Heart left ventricle (tissue), 16 donors: ENCODE data around the gene CTNNA1. TPM values are rescaled to one million over a fixed set of nuclear protein-coding genes. Genes with fewer than 3 reads are reported as not detected.
A peak's percentile ranks its signal among the peaks of the same experiment; 100 is the strongest.

Experiments used
- ATAC-seq, 4 donors: fragments of 200-7000 bp; cut with Tn5 transposase; one replicate each; pipeline ENCODE4 v1.9.1; 2020 to 2022; ENCODE audit warnings: moderate library complexity in 4 of 4, mild to moderate bottlenecking in 3 of 4, moderate number of reproducible peaks in 1 of 4
- DNase-seq, 5 donors: peaks; one replicate each; pipeline ENCODE4 v3.0.0-alpha.2; 2020
- H3K27ac ChIP-seq, 12 donors: fragments of 200-600 bp; sonication (generic) in 4 of 12; one replicate each; pipeline versions ENCODE4 v1.5.0 to v1.8.0; 2016 to 2022; ENCODE audit warnings: mild to moderate bottlenecking in 2 of 12
- H3K27me3 ChIP-seq, 9 donors: fragments of 200-600 bp; sonication (generic) in 2 of 9; one replicate each; pipeline versions ENCODE4 v1.5.1 to v1.8.0; 2016 to 2022; ENCODE audit warnings: mild to moderate bottlenecking in 3 of 9
- H3K36me3 ChIP-seq, 9 donors: fragments of 200-600 bp; sonication (generic) in 2 of 9; one replicate each; pipeline versions ENCODE4 v1.5.0 to v1.8.0; 2018 to 2022; ENCODE audit warnings: mild to moderate bottlenecking in 2 of 9
- H3K4me1 ChIP-seq, 12 donors: fragments of 200-600 bp; sonication (generic) in 4 of 12; one replicate each; pipeline versions ENCODE4 v1.5.0 to v1.8.0; 2016 to 2022; ENCODE audit warnings: mild to moderate bottlenecking in 3 of 12
- H3K4me3 ChIP-seq, 12 donors: fragments of 200-600 bp; sonication (generic) in 4 of 12; one replicate each; pipeline versions ENCODE4 v1.5.0 to v1.8.0; 2017 to 2022; ENCODE audit warnings: mild to moderate bottlenecking in 9 of 12, moderate library complexity in 4 of 12
- H3K9me3 ChIP-seq, 12 donors: fragments of 200-600 bp; sonication (generic) in 4 of 12; one replicate each; pipeline versions ENCODE4 v1.5.0 to v1.8.0; 2016 to 2022; ENCODE audit warnings: mild to moderate bottlenecking in 1 of 12
- POLR2A ChIP-seq, 2 donors: fragments of 450-650 bp; IDR thresholded peaks; one replicate each; pipeline ENCODE4 v1.6.1; 2017; ENCODE audit warnings: antibody characterized with exemption in 2 of 2, mild to moderate bottlenecking in 2 of 2, moderate library complexity in 2 of 2
- WGBS, 4 donors: extraction: QIAGEN DNeasy Blood & Tissue Kit in 2 of 4; methylation state at CpG; one replicate each; pipeline versions ENCODE4 v1.1.5 to v1.1.7; 2013 to 2018; 5-methylcytosine and 5-hydroxymethylcytosine counted together
- intact Hi-C, 10 donors: fragments of 100-400 bp; cut with DNase I; formaldehyde crosslinking; loops; one replicate each; pipeline versions ENCODE4 v1.11.1 to v1.14.2; 2022
- polyA plus RNA-seq, 2 donors: library from polyadenylated mRNA; stranded (reverse); fragments of 200-250 nt; gene quantifications; one replicate each; pipeline ENCODE4 v1.2.3, GENCODE V29; 2013
- total RNA-seq, 9 donors: library from RNA; depleted of rRNA in 2 of 9; stranded (reverse); fragments of >200 nt in 2 of 9; fragmentation: NEBNext Ultra II Directional in 3 of 9; extraction: Animal tissue kit (Norgen Biotek cat#: 25700) in 3 of 9; gene quantifications; one replicate each; pipeline versions ENCODE4 v1.1.0 to v1.2.4, GENCODE V29; 2016 to 2023
- TF ChIP-seq, protein P1 (sequence below), 12 donors: fragments of 200-600 bp; sonication (generic) in 4 of 12; IDR thresholded peaks; one replicate each; pipeline versions ENCODE4 v1.5.0 to v1.8.0; 2018 to 2022; ENCODE audit warnings: antibody characterized with exemption in 12 of 12, mild to moderate bottlenecking in 5 of 12
- donor health status: ischemic (EF 13 %, LVEDD 7.1; RV severe dilation, severe dysfunction).
- donor health status: healthy with polysubstance abuse.
- donor health status: DM: no; HTN: yes; CAD: no.
- donor health status: DM: no; HTN: no; CAD: no.
- donor health status: ischemic (EF 25% LVEDD 6.9; RV normal size, moderate dysfunction).
- donor health status: ischemic (EF 25% LVEDD 5.7; RV mildly dilated, moderate dysfunction).
- donor health status: healthy.
- donor health status: DM: yes; HTN: yes; CAD: no.
- donor health status: ischemic (EF 35%, LVEDD 5.7; RV mildly dilated, moderate dysfunction).
- donor health status: nonischemic (EF 11% LVEDD 7.7; RV severe dilation, severe dysfunction).
- donor health status: DM: yes; HTN: yes; CAD: no.
- donor health status: PGD.
- donor health status: ischemic (EF 29% LVEDD 5.4; RV normal size, mild dysfunction).
- donor health status: nonischemic (EF 23%, LVEDD 6.1; RV moderate dilation, normal function).

The CTNNA1 gene
- total and polyA plus RNA-seq, 11 donors = 140 to 460 (median 399) TPM

DNA sequence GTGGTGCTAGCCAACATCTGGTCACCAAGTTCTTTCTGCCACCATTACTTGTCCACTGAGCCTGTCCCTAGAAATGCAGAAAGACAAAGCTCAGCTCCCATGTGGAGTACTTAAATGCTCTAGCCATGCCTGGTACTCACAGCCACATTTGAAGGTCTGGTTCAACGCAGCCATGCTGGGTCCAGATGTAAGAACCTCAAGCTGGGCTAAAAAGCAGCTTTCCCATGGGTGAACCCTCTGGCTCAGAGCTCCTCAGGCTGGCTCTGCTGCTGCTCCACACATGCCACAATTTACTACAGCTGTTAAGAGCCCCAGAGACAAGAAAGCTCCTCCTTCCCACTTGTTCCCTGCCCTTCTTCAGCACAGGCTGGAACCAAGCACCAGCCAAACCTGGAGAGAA lies 219.0 kb downstream of the CTNNA1 start:
- H3K4me1 ChIP-seq = peaks cover 0 to 82% (median 58%) of the 10 kb centered on the region in 12 donors
- H3K36me3 ChIP-seq = no peaks in the 10 kb centered on the region
- no peak overlapping the region for H3K4me3 ChIP-seq
- ATAC-seq (peak in 2 of 4 donors; percentile 13 to 40), DNase-seq (no peak)
- no peak for TF ChIP-seq POLR2A (IDR thresholded peaks at IDR 0.05)
- TF ChIP-seq, protein P1, sequence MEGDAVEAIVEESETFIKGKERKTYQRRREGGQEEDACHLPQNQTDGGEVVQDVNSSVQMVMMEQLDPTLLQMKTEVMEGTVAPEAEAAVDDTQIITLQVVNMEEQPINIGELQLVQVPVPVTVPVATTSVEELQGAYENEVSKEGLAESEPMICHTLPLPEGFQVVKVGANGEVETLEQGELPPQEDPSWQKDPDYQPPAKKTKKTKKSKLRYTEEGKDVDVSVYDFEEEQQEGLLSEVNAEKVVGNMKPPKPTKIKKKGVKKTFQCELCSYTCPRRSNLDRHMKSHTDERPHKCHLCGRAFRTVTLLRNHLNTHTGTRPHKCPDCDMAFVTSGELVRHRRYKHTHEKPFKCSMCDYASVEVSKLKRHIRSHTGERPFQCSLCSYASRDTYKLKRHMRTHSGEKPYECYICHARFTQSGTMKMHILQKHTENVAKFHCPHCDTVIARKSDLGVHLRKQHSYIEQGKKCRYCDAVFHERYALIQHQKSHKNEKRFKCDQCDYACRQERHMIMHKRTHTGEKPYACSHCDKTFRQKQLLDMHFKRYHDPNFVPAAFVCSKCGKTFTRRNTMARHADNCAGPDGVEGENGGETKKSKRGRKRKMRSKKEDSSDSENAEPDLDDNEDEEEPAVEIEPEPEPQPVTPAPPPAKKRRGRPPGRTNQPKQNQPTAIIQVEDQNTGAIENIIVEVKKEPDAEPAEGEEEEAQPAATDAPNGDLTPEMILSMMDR (IDR thresholded peaks at IDR 0.05) = no peak
- peak overlapping the region in 10 of 12 donors; percentile 4 to 95 (median 82) for H3K27ac ChIP-seq
- H3K27me3 ChIP-seq = no peaks in the 10 kb centered on the region
- H3K9me3 ChIP-seq = no peaks in the 10 kb centered on the region
- 78 to 86% (median 80%) methylated on average over 1 of the region's 1 CpG for WGBS, 4 donors
- intact Hi-C loops = loop anchor here in 1 of 10 donors (5.0 kb wide), 1 partner anchor 295 kb away; no protein-coding TSS in a partner anchor

DNA sequence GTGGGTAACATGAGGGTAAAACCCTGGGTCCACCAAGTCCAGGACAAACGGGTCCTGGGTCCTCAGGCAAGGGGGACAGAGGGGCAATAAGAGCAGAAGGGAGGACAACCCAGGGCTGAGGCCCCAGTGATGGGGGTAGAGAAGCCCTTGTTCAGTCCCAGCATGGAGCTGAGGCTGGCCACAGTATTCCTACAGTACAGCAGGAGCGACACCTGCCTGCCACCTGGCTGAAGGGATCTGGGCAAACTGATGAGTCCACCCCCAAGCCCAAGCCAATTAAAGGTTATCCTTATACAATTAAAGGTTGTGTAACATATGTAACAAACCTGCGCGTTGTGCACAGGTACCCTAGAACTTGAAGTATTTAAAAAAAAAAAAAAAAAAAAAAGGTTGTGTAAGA lies 219.6 kb downstream of the CTNNA1 start:
- Histone ChIP-seq H3K4me3 (no peak overlapping the region), H3K4me1 (peaks cover 0 to 77% (median 55%) of the 10 kb centered on the region in 12 donors), H3K27me3 (no peaks in the 10 kb centered on the region), H3K9me3 (no peaks in the 10 kb centered on the region), H3K27ac (peak overlapping the region in 11 of 12 donors; percentile 4 to 95 (median 80)), H3K36me3 (no peaks in the 10 kb centered on the region)
- ATAC-seq = peak in 1 of 4 donors; percentile 24
- TF ChIP-seq POLR2A (IDR thresholded peaks at IDR 0.05) = no peak
- TF ChIP-seq, protein P1 (IDR thresholded peaks at IDR 0.05) = no peak
- DNase-seq = no peak
- intact Hi-C loops = loop anchor here in 1 of 10 donors (5.0 kb wide), 1 partner anchor 294 kb away; no protein-coding TSS in a partner anchor
- WGBS, 4 donors = 88 to 92% (median 90%) methylated on average over 4 of the region's 4 CpGs

DNA sequence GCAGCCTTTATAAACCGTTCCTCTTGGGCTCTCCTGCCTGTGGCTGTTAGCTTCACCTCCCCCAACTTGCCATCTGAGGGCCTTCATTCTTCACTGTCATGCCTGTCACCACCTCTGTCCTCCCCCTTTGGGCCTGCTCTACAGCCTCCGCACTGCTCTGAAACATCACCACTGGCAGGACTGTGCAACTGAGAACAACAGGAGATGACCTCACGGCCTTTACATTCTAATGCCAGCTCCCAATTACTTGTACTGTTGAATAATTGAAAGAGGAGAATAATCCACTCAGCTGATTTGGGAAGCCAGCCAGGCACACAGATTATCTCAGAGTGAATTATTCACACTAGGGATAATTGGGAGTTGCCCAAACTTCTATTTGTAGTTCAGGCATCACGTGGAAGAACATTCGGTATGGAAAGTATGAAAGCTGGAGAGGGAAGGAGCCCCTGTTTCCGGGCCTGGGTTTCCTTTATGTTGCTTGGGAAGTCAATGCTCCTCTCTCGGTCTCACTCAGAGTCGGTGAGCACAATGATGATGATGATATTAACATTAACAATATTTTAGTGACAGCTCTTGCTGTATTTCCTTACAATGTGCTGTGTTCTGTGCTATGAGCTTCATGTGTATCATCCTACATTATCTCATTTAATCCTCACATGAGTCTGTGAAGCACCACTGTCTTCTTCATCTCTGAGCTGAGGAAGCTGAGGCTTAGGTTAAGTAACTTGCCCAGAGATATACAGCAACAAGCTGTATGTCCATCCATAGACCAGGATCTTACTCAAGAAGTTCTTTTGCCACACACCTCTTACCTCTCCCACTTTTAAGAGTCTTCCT lies 221.2 kb downstream of the CTNNA1 start:
- no peaks in the 10 kb centered on the region for H3K36me3 ChIP-seq
- TF ChIP-seq POLR2A (IDR thresholded peaks at IDR 0.05) = no peak
- TF ChIP-seq, protein P1 (IDR thresholded peaks at IDR 0.05) = no peak
- ATAC-seq = peak; percentile 89 to 93 (median 92)
- intact Hi-C loops = loop anchor here in 2 of 10 donors (5.0 kb wide), 2 partner anchors 227 to 293 kb away; no protein-coding TSS in a partner anchor
- H3K27ac ChIP-seq = peak overlapping the region; percentile 62 to 95 (median 84)
- DNase-seq = peak in 4 of 5 donors; percentile 78 to 87 (median 82)
- H3K9me3 ChIP-seq = no peaks in the 10 kb centered on the region
- H3K4me1 ChIP-seq = peaks cover 0 to 61% (median 46%) of the 10 kb centered on the region in 12 donors
- WGBS, 4 donors = 5 to 21% (median 15%) methylated on average over 8 of the region's 8 CpGs
- H3K27me3 ChIP-seq = no peaks in the 10 kb centered on the region
- no peak overlapping the region for H3K4me3 ChIP-seq
